Endothelial cell (in vitro differentiated cells): ENCODE measurements around the gene SLC6A11. TPM values are rescaled to one million over a fixed set of nuclear protein-coding genes. Genes with fewer than 3 reads are reported as not detected.

Source experiments
- DNase-seq: peaks from one replicate; pipeline ENCODE4 v3.0.0; 2021; ENCODE audit warnings: low spot score
- H3K27ac Mint-ChIP-seq: one replicate; pipeline ENCODE4 v1.8.0; 2021; ENCODE audit warnings: mixed read lengths, inconsistent platforms; ENCODE audit not compliant: unreplicated experiment
- H3K27me3 Mint-ChIP-seq: one replicate; pipeline ENCODE4 v1.8.0; 2021; ENCODE audit warnings: mild to moderate bottlenecking, moderate library complexity, mixed read lengths, inconsistent platforms; ENCODE audit not compliant: unreplicated experiment
- H3K36me3 Mint-ChIP-seq: one replicate; pipeline ENCODE4 v1.8.0; 2021; ENCODE audit warnings: mild to moderate bottlenecking, low read depth, mixed read lengths, inconsistent platforms; ENCODE audit not compliant: unreplicated experiment
- H3K4me1 Mint-ChIP-seq: one replicate; pipeline ENCODE4 v1.8.0; 2021; ENCODE audit warnings: mild to moderate bottlenecking, mixed read lengths, inconsistent platforms; ENCODE audit not compliant: unreplicated experiment
- H3K4me3 Mint-ChIP-seq: one replicate; pipeline ENCODE4 v1.8.0; 2021; ENCODE audit warnings: mild to moderate bottlenecking, mixed read lengths, inconsistent platforms; ENCODE audit not compliant: unreplicated experiment
- H3K9me3 Mint-ChIP-seq: one replicate; pipeline ENCODE4 v1.8.0; 2021; ENCODE audit warnings: mixed read lengths, inconsistent platforms; ENCODE audit not compliant: unreplicated experiment
- total RNA-seq: library from RNA; stranded (reverse); fragmentation: NEBNext Ultra II Directional; extraction: Animal tissue kit (Norgen Biotek cat#: 25700); gene quantifications from one replicate; pipeline ENCODE4 v1.2.1, GENCODE V29; 2021; ENCODE audit not compliant: unreplicated experiment
- TF ChIP-seq, protein P1 (sequence below): fragments of 200-600 bp; sonication (generic); IDR thresholded peaks from one replicate; pipeline ENCODE4 v1.5.0; 2021; ENCODE audit warnings: antibody characterized with exemption; ENCODE audit not compliant: unreplicated experiment

SLC6A11 gene
- total RNA-seq, 1 donor from 2014 or later = 0.15 TPM

- TF ChIP-seq, protein P1, sequence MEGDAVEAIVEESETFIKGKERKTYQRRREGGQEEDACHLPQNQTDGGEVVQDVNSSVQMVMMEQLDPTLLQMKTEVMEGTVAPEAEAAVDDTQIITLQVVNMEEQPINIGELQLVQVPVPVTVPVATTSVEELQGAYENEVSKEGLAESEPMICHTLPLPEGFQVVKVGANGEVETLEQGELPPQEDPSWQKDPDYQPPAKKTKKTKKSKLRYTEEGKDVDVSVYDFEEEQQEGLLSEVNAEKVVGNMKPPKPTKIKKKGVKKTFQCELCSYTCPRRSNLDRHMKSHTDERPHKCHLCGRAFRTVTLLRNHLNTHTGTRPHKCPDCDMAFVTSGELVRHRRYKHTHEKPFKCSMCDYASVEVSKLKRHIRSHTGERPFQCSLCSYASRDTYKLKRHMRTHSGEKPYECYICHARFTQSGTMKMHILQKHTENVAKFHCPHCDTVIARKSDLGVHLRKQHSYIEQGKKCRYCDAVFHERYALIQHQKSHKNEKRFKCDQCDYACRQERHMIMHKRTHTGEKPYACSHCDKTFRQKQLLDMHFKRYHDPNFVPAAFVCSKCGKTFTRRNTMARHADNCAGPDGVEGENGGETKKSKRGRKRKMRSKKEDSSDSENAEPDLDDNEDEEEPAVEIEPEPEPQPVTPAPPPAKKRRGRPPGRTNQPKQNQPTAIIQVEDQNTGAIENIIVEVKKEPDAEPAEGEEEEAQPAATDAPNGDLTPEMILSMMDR = no peak
- DNase-seq = no peak
- no peak overlapping the region for H3K4me3 Mint-ChIP-seq
- H3K36me3 Mint-ChIP-seq = no peaks in the 10 kb centered on the region
- no peaks in the 10 kb centered on the region for H3K4me1 Mint-ChIP-seq
- no peaks in the 10 kb centered on the region for H3K9me3 Mint-ChIP-seq
- H3K27ac Mint-ChIP-seq = no peak overlapping the region
- peaks cover 1% of the 10 kb centered on the region for H3K27me3 Mint-ChIP-seq
These were observed 6.0 kb downstream of the SLC6A11 start for GRCh38 chr3:10822055-10822454.

DNA sequence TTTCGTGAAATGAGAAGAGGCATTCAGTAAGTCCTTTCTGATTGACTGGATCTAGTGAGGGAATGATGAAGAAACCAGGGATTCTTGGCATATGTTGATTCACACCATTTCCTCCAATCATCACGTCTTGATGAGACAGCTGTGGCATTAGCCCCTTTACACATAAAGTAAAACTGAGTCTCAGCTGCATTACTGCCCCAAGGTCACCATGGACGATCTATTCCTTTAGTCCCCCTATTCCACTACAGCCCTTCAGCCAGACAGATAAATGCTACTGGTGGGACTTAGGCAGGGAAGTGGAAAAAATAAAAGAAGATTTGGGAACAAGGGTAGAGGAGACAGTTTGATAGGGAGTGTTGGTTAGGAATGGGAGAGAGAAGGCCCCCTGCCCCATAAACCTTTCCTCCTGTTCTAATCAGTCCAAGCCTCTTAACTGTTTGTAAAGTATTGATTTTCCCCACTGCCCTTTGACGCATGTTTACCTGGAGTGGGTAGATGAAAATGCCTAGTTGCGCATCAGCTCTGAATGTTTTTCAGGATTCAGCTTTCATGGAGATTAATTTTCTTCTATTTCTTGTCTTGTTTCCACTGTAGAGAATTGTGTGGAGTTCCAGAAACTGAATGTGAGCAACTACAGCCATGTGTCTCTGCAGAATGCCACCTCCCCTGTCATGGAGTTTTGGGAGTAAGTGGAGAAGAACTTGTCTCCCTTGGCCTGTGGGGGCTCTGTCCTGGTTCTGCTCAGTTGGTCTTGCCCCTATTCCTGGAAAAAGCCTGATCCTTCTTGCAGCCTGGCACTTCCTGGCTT is 6.9 kb downstream of the SLC6A11 start:
- TF ChIP-seq, protein P1 = no peak
- Mint-ChIP-seq H3K27ac (no peak overlapping the region), H3K36me3 (no peaks in the 10 kb centered on the region), H3K4me1 (no peaks in the 10 kb centered on the region), H3K9me3 (no peaks in the 10 kb centered on the region), H3K27me3 (peaks cover 1% of the 10 kb centered on the region), H3K4me3 (no peak overlapping the region)
- no peak for DNase-seq

DNA sequence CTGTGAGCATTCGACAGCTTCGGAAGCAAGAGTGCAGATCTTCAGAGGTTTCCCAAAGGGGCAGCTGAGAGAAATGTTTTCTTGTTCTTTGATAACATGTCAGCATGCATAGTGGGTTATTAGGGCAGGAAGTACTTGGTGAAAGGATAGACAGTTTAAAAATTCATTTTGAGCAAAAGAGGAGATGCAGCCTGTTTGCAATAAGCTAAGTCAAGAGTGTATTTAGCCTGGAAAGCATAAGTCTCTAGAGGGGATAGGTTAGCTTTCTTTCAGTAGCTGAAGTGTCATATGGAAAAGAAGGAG is 7.4 kb downstream of the SLC6A11 start:
- Mint-ChIP-seq H3K36me3 (no peaks in the 10 kb centered on the region), H3K4me3 (no peak overlapping the region)

DNA sequence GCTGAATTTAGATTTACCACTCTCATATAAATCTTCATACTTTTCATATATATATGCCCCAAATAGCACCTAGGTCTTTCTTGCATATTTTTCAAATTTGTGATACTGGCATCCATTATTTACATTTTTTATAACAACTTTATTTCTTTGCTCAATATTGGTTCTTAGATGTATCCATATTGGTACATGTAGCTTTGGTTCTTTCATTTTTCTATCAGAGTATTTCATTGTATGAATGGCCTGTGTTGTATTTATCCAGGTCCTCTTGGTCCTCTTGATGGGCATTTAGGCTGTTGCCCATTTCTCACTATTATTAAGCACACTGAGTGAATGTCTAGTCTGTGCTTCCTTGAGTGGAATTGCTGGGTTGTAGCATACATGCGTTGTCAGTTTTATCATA is 8.4 kb downstream of the SLC6A11 start:
- no peaks in the 10 kb centered on the region for H3K9me3 Mint-ChIP-seq
- no peak for DNase-seq
- no peaks in the 10 kb centered on the region for H3K4me1 Mint-ChIP-seq
- no peaks in the 10 kb centered on the region for H3K36me3 Mint-ChIP-seq
- H3K27ac Mint-ChIP-seq = no peak overlapping the region
- no peak overlapping the region for H3K4me3 Mint-ChIP-seq
- H3K27me3 Mint-ChIP-seq = peaks cover 1% of the 10 kb centered on the region
- TF ChIP-seq, protein P1 = no peak

More for the DNA sequence above, 7.4 kb downstream of the SLC6A11 start:
- H3K4me1 Mint-ChIP-seq = no peaks in the 10 kb centered on the region
- no peaks in the 10 kb centered on the region for H3K9me3 Mint-ChIP-seq
- H3K27ac Mint-ChIP-seq = no peak overlapping the region
- peaks cover 1% of the 10 kb centered on the region for H3K27me3 Mint-ChIP-seq
- TF ChIP-seq, protein P1 = no peak
- DNase-seq = no peak

- Mint-ChIP-seq H3K4me1 (no peaks in the 10 kb centered on the region), H3K27ac (no peak overlapping the region), H3K9me3 (no peaks in the 10 kb centered on the region), H3K27me3 (peaks cover 4% of the 10 kb centered on the region), H3K36me3 (peaks cover 3% of the 10 kb centered on the region), H3K4me3 (no peak overlapping the region)
- DNase-seq = no peak
- TF ChIP-seq, protein P1 = no peak
These were observed 17.9 kb downstream of the SLC6A11 start for GRCh38 chr3:10833855-10834414.
